ENCODE results near the gene ATF1. TPM values are rescaled to one million over a fixed set of nuclear protein-coding genes. Genes with fewer than 3 reads are reported as not detected.

The ATF1 gene
- total and polyA plus RNA-seq, 12 donors, result 6.7 to 58.3 (median 37.7) TPM

DNA sequence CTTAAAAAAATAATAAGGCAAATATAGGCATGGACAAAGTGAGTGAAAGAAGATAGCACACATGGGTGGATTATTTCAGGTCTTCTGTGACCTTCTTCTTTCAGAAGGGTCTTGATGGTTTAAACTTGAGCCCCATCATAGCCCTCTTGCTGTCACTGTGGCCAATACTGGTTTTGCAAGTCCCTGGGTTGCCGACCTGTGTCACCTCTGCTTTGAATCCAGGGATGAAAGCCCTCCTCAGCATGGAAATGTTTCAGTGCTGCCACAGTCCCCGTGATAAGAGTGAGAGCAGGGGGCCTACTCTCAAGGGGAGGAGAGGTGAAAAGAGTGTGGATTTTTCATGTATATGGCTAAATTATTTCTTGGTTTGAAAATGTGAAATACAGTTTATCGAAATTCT is 30.2 kb upstream of the ATF1 start:
- no peaks in the 10 kb centered on the region for H3K4me1 ChIP-seq (replicated peaks in 1 of 2)
- 84 to 90% (median 87%) methylated on average over 3 of the region's 3 CpGs for WGBS, 4 donors
- TF ChIP-seq, protein P1, sequence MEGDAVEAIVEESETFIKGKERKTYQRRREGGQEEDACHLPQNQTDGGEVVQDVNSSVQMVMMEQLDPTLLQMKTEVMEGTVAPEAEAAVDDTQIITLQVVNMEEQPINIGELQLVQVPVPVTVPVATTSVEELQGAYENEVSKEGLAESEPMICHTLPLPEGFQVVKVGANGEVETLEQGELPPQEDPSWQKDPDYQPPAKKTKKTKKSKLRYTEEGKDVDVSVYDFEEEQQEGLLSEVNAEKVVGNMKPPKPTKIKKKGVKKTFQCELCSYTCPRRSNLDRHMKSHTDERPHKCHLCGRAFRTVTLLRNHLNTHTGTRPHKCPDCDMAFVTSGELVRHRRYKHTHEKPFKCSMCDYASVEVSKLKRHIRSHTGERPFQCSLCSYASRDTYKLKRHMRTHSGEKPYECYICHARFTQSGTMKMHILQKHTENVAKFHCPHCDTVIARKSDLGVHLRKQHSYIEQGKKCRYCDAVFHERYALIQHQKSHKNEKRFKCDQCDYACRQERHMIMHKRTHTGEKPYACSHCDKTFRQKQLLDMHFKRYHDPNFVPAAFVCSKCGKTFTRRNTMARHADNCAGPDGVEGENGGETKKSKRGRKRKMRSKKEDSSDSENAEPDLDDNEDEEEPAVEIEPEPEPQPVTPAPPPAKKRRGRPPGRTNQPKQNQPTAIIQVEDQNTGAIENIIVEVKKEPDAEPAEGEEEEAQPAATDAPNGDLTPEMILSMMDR (IDR thresholded peaks at IDR 0.05), result no peak
- no peak for TF ChIP-seq POLR2A (IDR thresholded peaks at IDR 0.05)
- no peaks in the 10 kb centered on the region for H3K27me3 ChIP-seq
- DNase-seq, result no peak
- peaks cover 0 to 93% of the 10 kb centered on the region in 2 donors for H3K36me3 ChIP-seq (replicated peaks in 1 of 2)
- peak overlapping the region in 1 of 5 donors; percentile 57 for H3K27ac ChIP-seq
- intact Hi-C loops (cut with DNase I), result loop anchor here in 1 of 2 donors (10.0 kb wide), 1 partner anchor 229 kb away; the partner anchor contains the start of gene DIP2B
- H3K4me3 ChIP-seq, result no peak overlapping the region
- H3K9me3 ChIP-seq (replicated peaks in 1 of 3), result no peaks in the 10 kb centered on the region

DNA sequence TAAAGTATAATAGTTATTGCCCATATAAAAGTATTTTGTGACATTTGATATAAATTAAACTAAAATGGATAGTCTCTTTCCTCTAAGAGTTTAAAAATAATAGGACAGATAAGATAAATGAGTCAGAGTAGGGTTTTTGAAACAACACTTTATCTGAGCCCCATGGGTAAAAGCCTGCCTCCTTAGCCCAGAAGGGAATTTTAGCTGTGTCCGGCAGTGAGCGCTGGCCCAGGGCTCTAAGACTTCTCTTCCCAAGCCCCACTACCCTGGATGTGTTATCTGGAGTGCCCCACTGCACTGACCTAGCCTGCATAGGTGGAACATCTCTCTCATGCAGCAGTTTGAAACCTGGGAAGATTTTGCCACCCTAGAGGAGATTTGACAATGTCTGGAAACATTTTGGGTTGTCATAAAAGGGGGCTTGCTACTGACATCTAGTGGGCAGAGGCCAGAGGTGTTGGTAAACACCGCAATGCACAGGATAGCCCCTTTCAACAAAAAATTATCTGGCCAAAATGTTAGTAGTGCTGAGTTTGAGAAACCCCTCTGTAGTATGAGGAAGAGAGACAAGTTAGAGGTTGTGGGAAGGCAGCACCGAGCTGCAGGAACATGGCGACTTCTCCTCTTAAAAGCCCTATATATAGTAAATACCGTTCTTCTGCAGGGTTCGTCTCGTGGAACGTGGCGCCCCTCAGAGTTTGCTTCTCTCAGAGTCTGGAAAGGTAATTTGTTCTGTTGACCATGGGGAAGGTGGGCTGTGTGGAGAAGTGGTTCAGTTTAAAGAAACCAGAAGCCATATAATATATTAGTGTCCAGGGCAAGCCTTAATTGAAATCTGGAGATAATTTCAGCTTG is 29.3 kb upstream of the ATF1 start:
- Histone ChIP-seq H3K9me3 (replicated peaks in 1 of 3) (no peaks in the 10 kb centered on the region), H3K27me3 (no peaks in the 10 kb centered on the region), H3K4me3 (no peak overlapping the region), H3K27ac (peak overlapping the region in 1 of 5 donors; percentile 17), H3K4me1 (replicated peaks in 1 of 2) (no peaks in the 10 kb centered on the region), H3K36me3 (replicated peaks in 1 of 2) (peaks cover 0 to 93% of the 10 kb centered on the region in 2 donors)
- peak in 1 of 7 donors; percentile 27 for DNase-seq
- 70 to 76% (median 74%) methylated on average over 10 of the region's 10 CpGs for WGBS, 4 donors
- TF ChIP-seq, protein P1 (IDR thresholded peaks at IDR 0.05), result peak in 5 of 6 experiments; percentile 30 to 47 (median 45)
- TF ChIP-seq POLR2A (IDR thresholded peaks at IDR 0.05), result no peak
- intact Hi-C loops (cut with DNase I), result loop anchor here in 1 of 2 donors (10.0 kb wide), 1 partner anchor 230 kb away; the partner anchor contains the start of gene DIP2B

GRCh38 chr12:50739611-50740010 is 24.3 kb upstream of the ATF1 start:
- peaks cover 0 to 91% of the 10 kb centered on the region in 2 donors for H3K36me3 ChIP-seq (replicated peaks in 1 of 2)
- no peak overlapping the region for H3K4me3 ChIP-seq
- intact Hi-C loops (cut with DNase I), result loop anchor here in 1 of 2 donors (10.0 kb wide), 1 partner anchor 235 kb away; the partner anchor contains the start of gene DIP2B
- 90 to 96% (median 92%) methylated on average over 3 to 7 of the region's 7 CpGs for WGBS, 4 donors
- peak overlapping the region in 1 of 5 donors; percentile 1 for H3K27ac ChIP-seq
- no peaks in the 10 kb centered on the region for H3K27me3 ChIP-seq
- no peaks in the 10 kb centered on the region for H3K4me1 ChIP-seq (replicated peaks in 1 of 2)
- H3K9me3 ChIP-seq (replicated peaks in 1 of 3), result no peaks in the 10 kb centered on the region
- DNase-seq, result no peak
- no peak for TF ChIP-seq POLR2A (IDR thresholded peaks at IDR 0.05)
- TF ChIP-seq, protein P1 (IDR thresholded peaks at IDR 0.05), result no peak

DNA sequence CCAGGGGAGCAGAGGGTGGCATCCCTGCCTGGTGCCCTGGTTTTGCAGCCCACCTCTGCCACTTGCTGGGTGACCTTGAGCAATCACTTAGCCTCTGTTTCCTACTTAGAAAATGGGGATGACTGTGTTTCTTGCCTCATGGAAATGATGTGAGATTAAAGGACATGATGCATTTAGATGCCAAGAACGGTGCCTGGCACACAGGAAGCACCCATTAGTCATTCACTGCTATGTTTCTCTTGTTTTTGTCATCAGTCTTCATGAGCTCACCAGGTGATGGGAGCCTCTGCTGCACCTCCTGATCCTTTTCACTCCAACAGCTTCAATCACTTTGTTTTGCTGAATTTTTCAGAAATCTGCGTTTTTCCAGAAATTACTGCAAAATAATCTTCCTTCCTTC is 23.6 kb upstream of the ATF1 start:
- no peak overlapping the region for H3K4me3 ChIP-seq
- no peaks in the 10 kb centered on the region for H3K9me3 ChIP-seq (replicated peaks in 1 of 3)
- no peak for DNase-seq
- 63 to 76% (median 72%) methylated on average over 2 of the region's 2 CpGs for WGBS, 4 donors
- no peak overlapping the region for H3K27ac ChIP-seq
- no peaks in the 10 kb centered on the region for H3K27me3 ChIP-seq
- intact Hi-C loops (cut with DNase I), result no loop called here
- H3K36me3 ChIP-seq (replicated peaks in 1 of 2), result peaks cover 0 to 93% of the 10 kb centered on the region in 2 donors
- no peaks in the 10 kb centered on the region for H3K4me1 ChIP-seq (replicated peaks in 1 of 2)
- TF ChIP-seq, protein P1 (IDR thresholded peaks at IDR 0.05), result no peak
- no peak for TF ChIP-seq POLR2A (IDR thresholded peaks at IDR 0.05)

Data from adrenal gland (tissue), 12 donors.